BE2C (cell line): ENCODE measurements around the gene PPM1N.
A peak's percentile ranks its signal among the peaks of the same experiment; 100 is the strongest.

Source experiments
- DNase-seq: peaks from one replicate; pipeline ENCODE4 v3.0.0-alpha.2; 2020
- H3K27me3 ChIP-seq: fragments of 250-450 bp; sonication (Bioruptor Pico); 2 replicates; pipeline ENCODE4 v1.5.1; 2020; ENCODE audit warnings: mild to moderate bottlenecking
- H3K36me3 ChIP-seq: fragments of 250-450 bp; sonication (Bioruptor Pico); 2 replicates; pipeline ENCODE4 v1.5.1; 2020; ENCODE audit warnings: mild to moderate bottlenecking
- H3K4me1 ChIP-seq: fragments of 250-450 bp; sonication (Bioruptor Pico); 2 replicates; pipeline ENCODE4 v1.5.1; 2020
- H3K4me3 ChIP-seq: 2 replicates; pipeline ENCODE4 v1.5.1; 2011; ENCODE audit warnings: low read depth, low read length
- H3K9me3 ChIP-seq: fragments of 250-450 bp; sonication (Bioruptor Pico); 2 replicates; pipeline ENCODE4 v1.5.1; 2020
- TF ChIP-seq, protein P1 (sequence below): IDR thresholded peaks from 2 replicates; pipeline ENCODE4 v1.5.1; 2012; ENCODE audit warnings: mild to moderate bottlenecking, low read depth, low read length

Gene PPM1N

GRCh38 chr19:45492627-45493470 lies 5.4 kb upstream of the PPM1N start:
- TF ChIP-seq, protein P1, sequence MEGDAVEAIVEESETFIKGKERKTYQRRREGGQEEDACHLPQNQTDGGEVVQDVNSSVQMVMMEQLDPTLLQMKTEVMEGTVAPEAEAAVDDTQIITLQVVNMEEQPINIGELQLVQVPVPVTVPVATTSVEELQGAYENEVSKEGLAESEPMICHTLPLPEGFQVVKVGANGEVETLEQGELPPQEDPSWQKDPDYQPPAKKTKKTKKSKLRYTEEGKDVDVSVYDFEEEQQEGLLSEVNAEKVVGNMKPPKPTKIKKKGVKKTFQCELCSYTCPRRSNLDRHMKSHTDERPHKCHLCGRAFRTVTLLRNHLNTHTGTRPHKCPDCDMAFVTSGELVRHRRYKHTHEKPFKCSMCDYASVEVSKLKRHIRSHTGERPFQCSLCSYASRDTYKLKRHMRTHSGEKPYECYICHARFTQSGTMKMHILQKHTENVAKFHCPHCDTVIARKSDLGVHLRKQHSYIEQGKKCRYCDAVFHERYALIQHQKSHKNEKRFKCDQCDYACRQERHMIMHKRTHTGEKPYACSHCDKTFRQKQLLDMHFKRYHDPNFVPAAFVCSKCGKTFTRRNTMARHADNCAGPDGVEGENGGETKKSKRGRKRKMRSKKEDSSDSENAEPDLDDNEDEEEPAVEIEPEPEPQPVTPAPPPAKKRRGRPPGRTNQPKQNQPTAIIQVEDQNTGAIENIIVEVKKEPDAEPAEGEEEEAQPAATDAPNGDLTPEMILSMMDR: no peak
- no peaks in the 10 kb centered on the region for H3K4me1 ChIP-seq
- H3K9me3 ChIP-seq: no peaks in the 10 kb centered on the region
- no peak for DNase-seq
- H3K27me3 ChIP-seq: no peaks in the 10 kb centered on the region
- peaks cover 21% of the 10 kb centered on the region for H3K36me3 ChIP-seq
- H3K4me3 ChIP-seq: no peak overlapping the region

- TF ChIP-seq, protein P1: no peak
- Histone ChIP-seq H3K4me1 (peaks cover 5% of the 10 kb centered on the region), H3K36me3 (peaks cover 21% of the 10 kb centered on the region), H3K4me3 (no peak overlapping the region), H3K9me3 (no peaks in the 10 kb centered on the region; the same call in 1 of the 2 replicates), H3K27me3 (no peaks in the 10 kb centered on the region)
- no peak for DNase-seq
Observed at GRCh38 chr19:45494261-45494916, 3.9 kb upstream of the PPM1N start.

DNA sequence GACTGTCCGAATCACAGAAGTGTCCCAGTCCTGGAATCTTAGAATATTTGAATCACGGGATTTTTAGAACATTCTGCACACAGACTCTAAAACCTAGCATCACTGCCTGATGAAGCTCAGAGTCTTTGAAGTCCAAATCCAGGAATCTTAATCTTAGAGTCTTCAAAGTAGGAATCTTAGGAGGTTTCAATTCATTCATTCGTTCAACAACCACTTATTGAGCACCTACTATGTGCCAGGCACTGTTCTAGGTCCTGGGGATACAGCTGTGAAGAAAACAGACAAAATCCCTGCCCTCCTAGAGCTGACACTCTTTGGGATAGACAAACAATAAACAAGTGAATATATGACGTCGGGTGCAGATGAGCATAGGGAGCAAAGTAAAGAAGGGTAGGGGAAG lies 3.1 kb upstream of the PPM1N start:
- no peak for DNase-seq
- H3K4me1 ChIP-seq: peaks cover 6% of the 10 kb centered on the region
- H3K36me3 ChIP-seq: peaks cover 21% of the 10 kb centered on the region
- H3K9me3 ChIP-seq: no peaks in the 10 kb centered on the region; the same call in 1 of the 2 replicates
- TF ChIP-seq, protein P1: no peak
- no peaks in the 10 kb centered on the region for H3K27me3 ChIP-seq
- peak overlapping the region; percentile 6; the same call in 1 of the 2 replicates for H3K4me3 ChIP-seq

- TF ChIP-seq, protein P1: no peak
- no peaks in the 10 kb centered on the region; the same call in 1 of the 2 replicates for H3K9me3 ChIP-seq
- peak; percentile 48 for DNase-seq
- no peaks in the 10 kb centered on the region for H3K27me3 ChIP-seq
- peaks cover 21% of the 10 kb centered on the region for H3K36me3 ChIP-seq
- peaks cover 6% of the 10 kb centered on the region for H3K4me1 ChIP-seq
- peak overlapping the region; percentile 80 for H3K4me3 ChIP-seq
Observed at GRCh38 chr19:45496349-45496953, 1.8 kb upstream of the PPM1N start.

GRCh38 chr19:45497791-45498190 lies 452 bp upstream of the PPM1N start:
- no peak overlapping the region for H3K4me3 ChIP-seq
- TF ChIP-seq, protein P1: no peak
- H3K4me1 ChIP-seq: peaks cover 6% of the 10 kb centered on the region
- H3K36me3 ChIP-seq: peaks cover 21% of the 10 kb centered on the region
- DNase-seq: no peak
- no peaks in the 10 kb centered on the region; the same call in 1 of the 2 replicates for H3K9me3 ChIP-seq
- no peaks in the 10 kb centered on the region for H3K27me3 ChIP-seq
